T-cell (primary cell): ENCODE data around the gene ENTPD1. TPM values are rescaled to one million over a fixed set of nuclear protein-coding genes. Genes with fewer than 3 reads are reported as not detected.

Experiments
- ATAC-seq, 4 experiments: fragments of 200-7000 bp in 3 of 4; fragments of 150-1000 bp in 1 of 4; cut with Tn5 transposase; replicated peaks in 1 of 4; 1 replicate in 3 of 4; 2 replicates in 1 of 4; pipeline ENCODE4 v1.10.0; 2021; ENCODE audit warnings: moderate library complexity in 3 of 4, mild to moderate bottlenecking in 2 of 4, moderate number of reproducible peaks in 1 of 4
- CTCF ChIA-PET, 2 donors: fragments of 300-600 bp; sonication (Branson Sonifier 250); formaldehyde crosslinking; loops; one replicate each; lab custom pipeline; 2022; ENCODE audit warnings: antibody characterized with exemption in 2 of 2; lab: Charles Lee
- POLR2A ChIA-PET, 2 donors: fragments of 300-600 bp; sonication (Branson Sonifier 250); formaldehyde crosslinking; loops; one replicate each; lab custom pipeline; 2022; ENCODE audit warnings: antibody characterized with exemption in 2 of 2; lab: Charles Lee
- DNase-seq, 35 experiments: peaks; one replicate each; pipeline versions ENCODE4 v3.0.0 to v3.0.0-alpha.2; 2013 to 2023
- H3K27ac ChIP-seq: one replicate; pipeline ENCODE4 v1.5.1; 2013; ENCODE audit warnings: low read length
- H3K27me3 ChIP-seq, 2 experiments: replicated peaks in 1 of 2; 1 replicate in 1 of 2; 2 replicates in 1 of 2; pipeline versions ENCODE4 v1.6.1 to v1.7.0; 2013; ENCODE audit warnings: low read length in 1 of 2, mixed read lengths in 1 of 2; ENCODE audit not compliant: control insufficient read depth in 2 of 2, insufficient read depth in 2 of 2; ENCODE audit errors: extremely low read depth in 1 of 2
- H3K36me3 ChIP-seq, 2 donors: 1 replicate in 1 of 2; 2 replicates in 1 of 2; pipeline versions ENCODE4 v1.6.1 to v1.7.0; 2013; ENCODE audit warnings: low read length in 1 of 2; ENCODE audit not compliant: control insufficient read depth in 2 of 2, insufficient read depth in 1 of 2; ENCODE audit errors: extremely low read depth in 1 of 2
- H3K4me1 ChIP-seq, 2 experiments: 1 replicate in 1 of 2; 2 replicates in 1 of 2; pipeline versions ENCODE4 v1.6.1 to v1.7.0; 2013; ENCODE audit warnings: low read length in 2 of 2, mixed read lengths in 1 of 2; ENCODE audit not compliant: insufficient read depth in 2 of 2, control insufficient read depth in 1 of 2; ENCODE audit errors: extremely low read depth in 1 of 2
- H3K4me3 ChIP-seq, 2 donors: 1 replicate in 1 of 2; 2 replicates in 1 of 2; pipeline versions ENCODE4 v1.5.1 to v1.7.0; 2013; ENCODE audit warnings: mild to moderate bottlenecking in 2 of 2, low read length in 1 of 2, moderate library complexity in 1 of 2; ENCODE audit not compliant: control insufficient read depth in 1 of 2; ENCODE audit errors: extremely low read depth in 1 of 2
- H3K9me3 ChIP-seq: 2 replicates; pipeline ENCODE4 v1.7.0; 2013
- H3K27ac Mint-ChIP-seq, 2 donors: one replicate each; pipeline ENCODE4 v1.8.0; 2020 to 2021; ENCODE audit warnings: mild to moderate bottlenecking in 2 of 2, mixed read lengths in 2 of 2
- H3K27me3 Mint-ChIP-seq, 2 donors: one replicate each; pipeline ENCODE4 v1.8.0; 2021 to 2022; ENCODE audit warnings: mixed read lengths in 2 of 2
- H3K36me3 Mint-ChIP-seq: one replicate; pipeline ENCODE4 v1.8.0; 2021; ENCODE audit warnings: mixed read lengths
- H3K4me1 Mint-ChIP-seq, 3 donors: one replicate each; pipeline ENCODE4 v1.8.0; 2020 to 2022; ENCODE audit warnings: mixed read lengths in 3 of 3, mild to moderate bottlenecking in 1 of 3
- H3K4me3 Mint-ChIP-seq, 3 donors: one replicate each; pipeline ENCODE4 v1.8.0; 2020 to 2022; ENCODE audit warnings: mild to moderate bottlenecking in 3 of 3, mixed read lengths in 3 of 3, moderate library complexity in 3 of 3
- H3K9me3 Mint-ChIP-seq, 3 donors: one replicate each; pipeline ENCODE4 v1.8.0; 2020 to 2022; ENCODE audit warnings: mixed read lengths in 3 of 3
- WGBS: methylation state at CpG from one replicate; pipeline ENCODE4 v1.1.5; 2013; ENCODE audit warnings: missing lambda C conversion rate; ENCODE audit not compliant: insufficient coverage; 5-methylcytosine and 5-hydroxymethylcytosine counted together
- total RNA-seq, 35 experiments: library from RNA in 6 of 35; stranded (reverse) in 6 of 35; fragments of 120-200 nt in 1 of 35; gene quantifications; one replicate each; pipeline versions ENCODE4 v1.2.1 to v1.2.4 and lab custom pipeline; 2013 to 2026

ENTPD1 gene
- total RNA-seq, 5 donors from 2014 or later (not counting 1 experiment from before 2014, with no cell fraction given) = 1.5 to 4.6 (median 1.9) TPM

- DNase-seq (no peak), ATAC-seq (no peak)
- no peaks in the 10 kb centered on the region for H3K9me3 Mint-ChIP-seq
- ChIA-PET CTCF (interaction anchor here (0.8 to 1.8 kb wide), 2 partner anchors 12 to 35 kb away, joined by 3 to 6 read pairs; no protein-coding TSS in a partner anchor), POLR2A (interaction anchor here in 1 of 2 donors (0.5 kb wide), 1 partner anchor 630 kb away, joined by 3 read pairs; no protein-coding TSS in a partner anchor)
- no peak overlapping the region for H3K4me3 ChIP-seq
- H3K4me3 Mint-ChIP-seq = no peak overlapping the region
- peaks cover 14 to 28% (median 15%) of the 10 kb centered on the region in 3 donors for H3K4me1 Mint-ChIP-seq
- H3K36me3 ChIP-seq = no peaks in the 10 kb centered on the region
- H3K9me3 ChIP-seq = no peaks in the 10 kb centered on the region
- peaks cover 0 to 2% of the 10 kb centered on the region in 2 donors for H3K27me3 Mint-ChIP-seq
- no peaks in the 10 kb centered on the region for H3K27me3 ChIP-seq
- no peaks in the 10 kb centered on the region for H3K36me3 Mint-ChIP-seq
- no peak overlapping the region for H3K27ac Mint-ChIP-seq
- no peak overlapping the region for H3K27ac ChIP-seq
- H3K4me1 ChIP-seq = peaks cover 0 to 28% of the 10 kb centered on the region in 2 experiments
These were observed 74.1 kb downstream of the ENTPD1 start for GRCh38 chr10:95830044-95830443.

- Mint-ChIP-seq H3K9me3 (no peaks in the 10 kb centered on the region), H3K27me3 (peaks cover 0 to 2% of the 10 kb centered on the region in 2 donors), H3K4me1 (peaks cover 14 to 32% (median 15%) of the 10 kb centered on the region in 3 donors), H3K36me3 (no peaks in the 10 kb centered on the region), H3K4me3 (no peak overlapping the region), H3K27ac (no peak overlapping the region)
- ChIA-PET POLR2A (interaction anchor here in 1 of 2 donors (0.6 kb wide), 1 partner anchor 20 kb away, joined by 4 read pairs; no protein-coding TSS in a partner anchor), CTCF (no interaction called here)
- H3K4me3 ChIP-seq = no peak overlapping the region
- peaks cover 0 to 28% of the 10 kb centered on the region in 2 experiments for H3K4me1 ChIP-seq
- no peak overlapping the region for H3K27ac ChIP-seq
- WGBS = 100% methylated on average over 2 of the region's 3 CpGs
- no peaks in the 10 kb centered on the region for H3K27me3 ChIP-seq
- ATAC-seq (no peak), DNase-seq (no peak)
- no peaks in the 10 kb centered on the region for H3K36me3 ChIP-seq
- H3K9me3 ChIP-seq = no peaks in the 10 kb centered on the region
These were observed 75.1 kb downstream of the ENTPD1 start for GRCh38 chr10:95831076-95831475.

- Mint-ChIP-seq H3K9me3 (no peaks in the 10 kb centered on the region), H3K36me3 (no peaks in the 10 kb centered on the region), H3K27me3 (peaks cover 0 to 2% of the 10 kb centered on the region in 2 donors), H3K27ac (peak overlapping the region; percentile 55 to 87), H3K4me3 (peak overlapping the region in 1 of 3 donors; percentile 19), H3K4me1 (peaks cover 14 to 32% (median 15%) of the 10 kb centered on the region in 3 donors)
- Histone ChIP-seq H3K27me3 (no peaks in the 10 kb centered on the region), H3K9me3 (no peaks in the 10 kb centered on the region), H3K27ac (peak overlapping the region; percentile 51), H3K36me3 (no peaks in the 10 kb centered on the region), H3K4me1 (peaks cover 0 to 28% of the 10 kb centered on the region in 2 experiments), H3K4me3 (no peak overlapping the region)
- no peak for ATAC-seq
- POLR2A ChIA-PET = interaction anchor here in 1 of 2 donors (0.6 to 1.1 kb wide), 2 partner anchors 20 to 138 kb away, joined by 4 to 6 read pairs; partner anchors contain the start of gene TCTN3
- peak in 1 of 35 experiments; percentile 29 for DNase-seq
- CTCF ChIA-PET = interaction anchor here in 1 of 2 donors (1.1 to 1.3 kb wide), 2 partner anchors 10 to 137 kb away, joined by 9 to 14 read pairs; partner anchors contain the start of gene TCTN3
These were observed 75.6 kb downstream of the ENTPD1 start for GRCh38 chr10:95831515-95831914.

GRCh38 chr10:95832216-95833041, 76.5 kb downstream of the ENTPD1 start:
- H3K4me1 ChIP-seq = peaks cover 0 to 28% of the 10 kb centered on the region in 2 experiments
- H3K4me1 Mint-ChIP-seq = peaks cover 14 to 32% (median 15%) of the 10 kb centered on the region in 3 donors
- H3K27ac ChIP-seq = peak overlapping the region; percentile 51
- peak; percentile 27 to 95 (median 72) for ATAC-seq
- no peaks in the 10 kb centered on the region for H3K27me3 ChIP-seq
- peak overlapping the region in 1 of 3 donors; percentile 19 for H3K4me3 Mint-ChIP-seq
- H3K9me3 Mint-ChIP-seq = no peaks in the 10 kb centered on the region
- no peaks in the 10 kb centered on the region for H3K9me3 ChIP-seq
- no peaks in the 10 kb centered on the region for H3K36me3 Mint-ChIP-seq
- ChIA-PET CTCF (interaction anchor here (0.6 to 1.5 kb wide), 5 partner anchors 9 to 272 kb away, joined by 3 to 14 read pairs (median 6); partner anchors contain the start of gene TCTN3 (in 1 of the 2)), POLR2A (interaction anchor here in 1 of 2 donors (0.5 to 1.1 kb wide), 2 partner anchors 139 to 144 kb away, joined by 5 to 6 read pairs; partner anchors contain the start of gene TCTN3)
- DNase-seq = peak in 34 of 35 experiments; percentile 5 to 85 (median 43)
- no peak overlapping the region for H3K4me3 ChIP-seq
- H3K27ac Mint-ChIP-seq = peak overlapping the region; percentile 76 to 87
- H3K27me3 Mint-ChIP-seq = no peaks in the 10 kb centered on the region
- H3K36me3 ChIP-seq = no peaks in the 10 kb centered on the region
- 90% methylated on average over 2 of the region's 6 CpGs for WGBS

- POLR2A ChIA-PET = interaction anchor here in 1 of 2 donors (0.7 kb wide), 1 partner anchor 68 kb away, joined by 3 read pairs; no protein-coding TSS in a partner anchor
- Histone ChIP-seq H3K27ac (no peak overlapping the region), H3K9me3 (no peaks in the 10 kb centered on the region), H3K4me1 (peaks cover 0 to 28% of the 10 kb centered on the region in 2 experiments), H3K4me3 (no peak overlapping the region), H3K27me3 (no peaks in the 10 kb centered on the region), H3K36me3 (no peaks in the 10 kb centered on the region)
- Mint-ChIP-seq H3K27me3 (no peaks in the 10 kb centered on the region), H3K27ac (peak overlapping the region; percentile 76 to 87), H3K4me1 (peaks cover 14 to 36% (median 15%) of the 10 kb centered on the region in 3 donors), H3K9me3 (no peaks in the 10 kb centered on the region), H3K4me3 (no peak overlapping the region), H3K36me3 (no peaks in the 10 kb centered on the region)
- ATAC-seq = no peak
- DNase-seq = no peak
- no CpG with 5 or more reads among the region's 1 CpG for WGBS
- CTCF ChIA-PET = interaction anchor here (1.0 to 1.8 kb wide), 5 partner anchors 8 to 140 kb away, joined by 3 to 14 read pairs (median 6); partner anchors contain the start of gene TCTN3 (in 1 of the 2)
These were observed 77.2 kb downstream of the ENTPD1 start for GRCh38 chr10:95833042-95833610.

- Histone ChIP-seq H3K36me3 (no peaks in the 10 kb centered on the region), H3K27me3 (no peaks in the 10 kb centered on the region), H3K4me3 (no peak overlapping the region), H3K27ac (no peak overlapping the region), H3K9me3 (no peaks in the 10 kb centered on the region), H3K4me1 (peaks cover 0 to 28% of the 10 kb centered on the region in 2 experiments)
- ChIA-PET CTCF (interaction anchor here (1.0 to 1.8 kb wide), 2 partner anchors 9 to 141 kb away, joined by 3 to 7 read pairs; partner anchors contain the start of gene TCTN3 (in 1 of the 2)), POLR2A (interaction anchor here in 1 of 2 donors (1.1 kb wide), 1 partner anchor 141 kb away, joined by 5 read pairs; the partner anchor contains the start of gene TCTN3)
- H3K27me3 Mint-ChIP-seq = no peaks in the 10 kb centered on the region
- H3K27ac Mint-ChIP-seq = peak overlapping the region; percentile 71 to 72
- peak in 1 of 35 experiments; percentile 24 for DNase-seq
- no peak overlapping the region for H3K4me3 Mint-ChIP-seq
- ATAC-seq = no peak
- WGBS = no CpG with 5 or more reads among the region's 3 CpGs
- H3K4me1 Mint-ChIP-seq = peaks cover 14 to 38% (median 15%) of the 10 kb centered on the region in 3 donors
- H3K36me3 Mint-ChIP-seq = no peaks in the 10 kb centered on the region
- H3K9me3 Mint-ChIP-seq = no peaks in the 10 kb centered on the region
These were observed 78.4 kb downstream of the ENTPD1 start for GRCh38 chr10:95834406-95834805.
